Sigmoid colon (tissue), 7 donors: ENCODE results near the gene HPGDS. TPM values are rescaled to one million over a fixed set of nuclear protein-coding genes. Genes with fewer than 3 reads are reported as not detected.
"Not testable (repeated sequence)": the region's sequence is repeated elsewhere in the genome, so short reads cannot be mapped to it uniquely, and the experiment has no call there.

Source experiments
- DNase-seq: peaks from one replicate; pipeline ENCODE4 v3.0.0-alpha.2; 2019
- H3K27ac ChIP-seq, 4 donors: fragments of 200-600 bp; sonication (generic); one replicate each; pipeline ENCODE4 v1.5.1; 2016 to 2019; ENCODE audit warnings: mild to moderate bottlenecking in 1 of 4
- H3K27me3 ChIP-seq, 3 donors: fragments of 200-600 bp; sonication (generic); one replicate each; pipeline ENCODE4 v1.5.1; 2019; ENCODE audit warnings: mild to moderate bottlenecking in 1 of 3
- H3K36me3 ChIP-seq, 4 donors: fragments of 200-600 bp; sonication (generic); one replicate each; pipeline ENCODE4 v1.5.1; 2016 to 2019
- H3K4me1 ChIP-seq, 4 donors: fragments of 200-600 bp; sonication (generic); one replicate each; pipeline ENCODE4 v1.5.1; 2017 to 2019
- H3K4me3 ChIP-seq, 4 donors: fragments of 200-600 bp; sonication (generic); one replicate each; pipeline ENCODE4 v1.5.1; 2017 to 2019; ENCODE audit warnings: mild to moderate bottlenecking in 2 of 4, moderate library complexity in 1 of 4
- H3K9me3 ChIP-seq, 4 donors: fragments of 200-600 bp in 3 of 4; sonication (generic) in 3 of 4; one replicate each; pipeline versions ENCODE4 v1.5.1 to v1.6.1; 2013 to 2019
- EP300 ChIP-seq, 4 donors: sonication (generic); formaldehyde crosslinking; IDR thresholded peaks; one replicate each; pipeline ENCODE4 v1.6.1; 2017; ENCODE audit warnings: antibody characterized with exemption in 4 of 4
- POLR2A ChIP-seq, 2 donors: fragments of 450-650 bp; IDR thresholded peaks; one replicate each; pipeline ENCODE4 v1.6.1; 2016; ENCODE audit warnings: antibody characterized with exemption in 2 of 2, mild to moderate bottlenecking in 2 of 2, moderate library complexity in 2 of 2
- POLR2AphosphoS5 ChIP-seq, 4 donors: sonication (generic); formaldehyde crosslinking; IDR thresholded peaks; one replicate each; pipeline ENCODE4 v1.6.1; 2017; ENCODE audit warnings: antibody characterized with exemption in 4 of 4
- WGBS, 2 donors: extraction: QIAGEN DNeasy Blood & Tissue Kit; methylation state at CpG; one replicate each; pipeline ENCODE4 v1.1.7; 2013; 5-methylcytosine and 5-hydroxymethylcytosine counted together
- intact Hi-C: fragments of 100-400 bp; cut with DNase I; formaldehyde crosslinking; loops from one replicate; pipeline ENCODE4 v1.15.1; 2023
- polyA plus RNA-seq, 3 donors: library from polyadenylated mRNA; stranded (reverse); fragments of 200-250 nt; gene quantifications; one replicate each; pipeline ENCODE4 v1.2.3, GENCODE V29; 2013
- total RNA-seq, 4 donors: library from RNA; depleted of rRNA; stranded (reverse); fragments of >200 nt; gene quantifications; one replicate each; pipeline ENCODE4 v1.1.0, GENCODE V29; 2016
- TF ChIP-seq, protein P1 (sequence below), 4 experiments: fragments of 450-650 bp in 3 of 4; fragments of 200-600 bp in 1 of 4; IDR thresholded peaks; one replicate each; pipeline ENCODE4 v1.5.1; 2016 to 2019; ENCODE audit warnings: antibody characterized with exemption in 4 of 4, mild to moderate bottlenecking in 3 of 4, moderate library complexity in 2 of 4
- donor health status: healthy with polysubstance abuse.
- donor health status: Bipolar disorder and iron deficiency.
- donor health status: healthy.

Gene HPGDS
- total RNA-seq (1 to 10 TPM in 3 of 4 donors, under 1 TPM in 1; 0.54 to 2.2 (median 1.7) TPM), polyA plus RNA-seq (1 to 10 TPM; 1.0 to 3.7 (median 3.6) TPM)

DNA sequence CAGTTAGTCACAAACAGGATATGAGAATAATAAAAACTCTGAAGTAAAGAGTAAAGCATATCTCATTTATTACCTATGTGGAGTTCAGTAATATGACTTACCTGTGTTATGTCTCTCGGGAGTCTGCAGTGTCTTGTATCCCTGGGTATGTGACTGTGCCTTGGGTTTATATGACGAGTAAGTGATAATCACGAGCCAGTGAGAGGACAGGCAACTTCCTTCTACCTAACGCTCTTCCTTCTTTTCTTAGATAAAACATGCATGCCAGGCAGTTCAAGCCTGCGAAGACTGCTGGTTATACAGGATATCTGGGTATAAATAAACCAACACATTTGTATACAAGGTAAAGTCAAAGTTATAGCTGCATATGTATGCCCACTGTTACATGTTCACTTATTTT is at the start of gene HPGDS:
Gene HPGDS, minus strand, starts transcription at position 143 of the 400 bp plus-strand sequence. CDS start 8,207 bp downstream, outside the sequence.
- Histone ChIP-seq H3K4me3 (no peak within 1 kb of the TSS), H3K4me1 (no peaks in the 10 kb centered on the region), H3K27ac (no peak within 1 kb of the TSS), H3K27me3 (no peaks in the 10 kb centered on the region), H3K36me3 (no peaks in the 10 kb centered on the region), H3K9me3 (no peaks in the 10 kb centered on the region)
- TF ChIP-seq, protein P1, sequence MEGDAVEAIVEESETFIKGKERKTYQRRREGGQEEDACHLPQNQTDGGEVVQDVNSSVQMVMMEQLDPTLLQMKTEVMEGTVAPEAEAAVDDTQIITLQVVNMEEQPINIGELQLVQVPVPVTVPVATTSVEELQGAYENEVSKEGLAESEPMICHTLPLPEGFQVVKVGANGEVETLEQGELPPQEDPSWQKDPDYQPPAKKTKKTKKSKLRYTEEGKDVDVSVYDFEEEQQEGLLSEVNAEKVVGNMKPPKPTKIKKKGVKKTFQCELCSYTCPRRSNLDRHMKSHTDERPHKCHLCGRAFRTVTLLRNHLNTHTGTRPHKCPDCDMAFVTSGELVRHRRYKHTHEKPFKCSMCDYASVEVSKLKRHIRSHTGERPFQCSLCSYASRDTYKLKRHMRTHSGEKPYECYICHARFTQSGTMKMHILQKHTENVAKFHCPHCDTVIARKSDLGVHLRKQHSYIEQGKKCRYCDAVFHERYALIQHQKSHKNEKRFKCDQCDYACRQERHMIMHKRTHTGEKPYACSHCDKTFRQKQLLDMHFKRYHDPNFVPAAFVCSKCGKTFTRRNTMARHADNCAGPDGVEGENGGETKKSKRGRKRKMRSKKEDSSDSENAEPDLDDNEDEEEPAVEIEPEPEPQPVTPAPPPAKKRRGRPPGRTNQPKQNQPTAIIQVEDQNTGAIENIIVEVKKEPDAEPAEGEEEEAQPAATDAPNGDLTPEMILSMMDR (IDR thresholded peaks at IDR 0.05), result no peak
- no peak for TF ChIP-seq EP300 (IDR thresholded peaks at IDR 0.05)
- TF ChIP-seq POLR2AphosphoS5 (IDR thresholded peaks at IDR 0.05), result peak in 1 of 4 donors; percentile 33
- no peak for TF ChIP-seq POLR2A (IDR thresholded peaks at IDR 0.05)
- intact Hi-C loops, result no loop called here
- WGBS, 2 donors, result 52 to 76% methylated on average over 5 of the region's 5 CpGs
- no peak for DNase-seq

DNA sequence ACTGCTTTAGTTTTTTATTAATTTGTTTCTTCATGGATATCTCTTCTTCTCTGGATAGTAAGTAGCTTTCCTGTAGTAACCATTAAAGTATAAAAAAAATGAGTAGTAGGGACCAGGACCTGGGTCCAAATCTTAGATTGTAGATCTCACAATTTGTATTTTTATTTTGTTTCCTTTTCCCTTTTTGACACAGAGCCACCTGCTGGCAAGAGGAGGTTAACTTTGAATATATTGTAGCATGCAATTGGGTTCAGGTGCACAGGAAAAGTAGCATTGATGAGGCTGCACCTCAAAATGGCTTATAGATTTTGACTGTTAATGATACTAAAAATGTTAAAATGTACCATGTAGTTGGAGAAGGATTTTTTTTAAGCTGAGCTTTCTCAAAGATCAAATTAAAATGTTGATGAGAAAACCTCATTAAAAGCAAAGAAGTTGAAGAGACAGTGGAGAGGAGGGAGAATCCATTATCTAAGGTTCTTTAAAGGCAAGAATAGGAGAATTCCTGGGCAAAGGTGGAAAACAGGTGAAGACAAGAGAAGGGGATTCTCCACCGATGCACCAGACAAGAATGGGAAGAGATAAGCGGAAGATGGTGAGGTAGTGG is 48.3 kb upstream of the HPGDS start:
- Histone ChIP-seq H3K36me3 (no peaks in the 10 kb centered on the region), H3K27ac (no peak overlapping the region), H3K27me3 (no peaks in the 10 kb centered on the region), H3K9me3 (no peaks in the 10 kb centered on the region), H3K4me3 (no peak overlapping the region), H3K4me1 (no peaks in the 10 kb centered on the region)
- no peak for DNase-seq
- WGBS, 2 donors, result 92 to 95% methylated on average over 2 of the region's 2 CpGs
- intact Hi-C loops, result no loop called here
- TF ChIP-seq, protein P1 (IDR thresholded peaks at IDR 0.05), result peak in 3 of 4 experiments; percentile 10 to 23 (median 10)
- TF ChIP-seq POLR2AphosphoS5 (IDR thresholded peaks at IDR 0.05), result no peak

DNA sequence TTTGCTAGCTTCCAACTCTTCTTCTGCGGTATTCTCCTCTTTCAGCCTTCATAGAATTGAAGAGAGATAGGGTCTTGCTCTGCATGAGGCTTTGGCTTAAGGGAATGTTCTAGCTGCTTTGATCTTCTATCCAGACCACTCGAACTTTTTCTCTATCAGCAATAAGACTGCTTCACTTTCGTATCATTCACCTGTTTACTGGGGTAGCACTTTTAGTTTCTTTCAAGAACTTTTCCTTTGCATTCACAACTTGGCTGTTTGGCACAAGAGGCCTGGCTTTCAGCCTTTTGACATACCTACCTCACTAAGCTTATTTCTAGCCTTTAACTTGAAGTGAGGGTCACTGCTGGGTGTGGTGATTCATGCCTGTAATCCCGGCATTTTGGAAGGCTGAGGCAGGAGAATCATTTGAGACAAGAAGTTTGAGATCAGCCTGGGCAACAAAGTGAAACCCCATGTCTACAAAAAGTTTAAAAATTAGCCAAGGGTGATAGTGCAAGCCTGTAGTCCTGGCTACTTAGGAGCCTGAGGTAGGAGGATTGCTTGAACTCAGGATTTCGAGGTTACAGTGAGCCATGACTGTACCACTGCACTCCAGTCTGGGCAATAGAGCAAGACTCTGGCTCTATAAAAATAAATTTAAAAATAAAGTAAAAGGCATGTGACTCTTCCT is 47.1 kb upstream of the HPGDS start:
- DNase-seq, result no peak
- no peaks in the 10 kb centered on the region for H3K27me3 ChIP-seq
- TF ChIP-seq POLR2AphosphoS5 (IDR thresholded peaks at IDR 0.05), result no peak
- TF ChIP-seq EP300 (IDR thresholded peaks at IDR 0.05), result no peak
- TF ChIP-seq POLR2A (IDR thresholded peaks at IDR 0.05), result no peak
- TF ChIP-seq, protein P1 (IDR thresholded peaks at IDR 0.05), result no peak
- intact Hi-C loops, result no loop called here
- WGBS, 2 donors, result 85 to 91% methylated on average over 5 of the region's 5 CpGs
- no peaks in the 10 kb centered on the region for H3K36me3 ChIP-seq
- H3K4me1 ChIP-seq, result no peaks in the 10 kb centered on the region
- H3K4me3 ChIP-seq, result no peak overlapping the region
- H3K27ac ChIP-seq, result no peak overlapping the region
- no peaks in the 10 kb centered on the region for H3K9me3 ChIP-seq

DNA sequence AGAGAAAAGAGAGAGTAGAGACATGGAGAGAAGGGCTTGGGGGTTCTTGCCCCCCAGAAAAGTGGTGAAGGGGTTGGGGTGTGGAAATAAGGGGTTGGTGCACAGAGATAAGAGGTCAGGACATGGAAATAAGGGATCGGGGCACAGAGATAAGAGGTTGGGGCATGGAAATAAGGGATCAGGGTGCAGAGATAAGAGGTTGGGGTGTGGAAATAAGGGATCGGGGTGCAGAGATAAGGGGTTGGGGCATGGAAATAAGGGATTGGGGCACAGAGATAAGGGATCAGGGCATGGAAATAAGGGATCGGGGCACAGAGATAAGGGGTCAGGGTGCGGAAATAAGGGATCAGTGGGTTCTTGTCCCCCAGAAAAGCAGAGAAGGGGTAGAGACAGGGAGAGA is 45.3 kb upstream of the HPGDS start:
- H3K4me1 ChIP-seq, intact Hi-C loops: not testable (repeated sequence)
- 59 to 63% methylated on average over 4 of the region's 4 CpGs for WGBS, 2 donors

DNA sequence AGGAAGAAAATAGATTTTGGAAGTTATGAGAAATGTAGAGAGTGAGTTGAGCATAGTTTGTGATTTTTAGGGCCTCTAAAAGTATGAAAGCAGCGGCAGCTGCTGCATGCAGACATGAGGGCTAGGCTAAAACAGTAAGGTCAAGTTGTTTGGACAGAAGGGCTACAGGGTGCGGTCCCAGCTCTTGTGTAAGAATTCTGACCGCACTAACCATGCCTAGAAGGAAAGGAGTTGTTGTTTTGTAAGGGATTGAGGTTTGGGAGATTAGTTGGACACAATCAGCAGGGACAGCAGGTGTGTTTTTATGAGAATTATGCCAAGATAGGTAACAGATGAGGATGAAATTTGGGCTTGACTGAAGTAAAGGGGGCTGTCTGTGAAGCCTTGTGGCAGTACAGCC is 42.8 kb upstream of the HPGDS start:
- H3K4me1 ChIP-seq, H3K27me3 ChIP-seq, H3K4me3 ChIP-seq, intact Hi-C loops, H3K9me3 ChIP-seq, H3K27ac ChIP-seq, H3K36me3 ChIP-seq, DNase-seq: not testable (repeated sequence)
- 80 to 92% methylated on average over 3 of the region's 3 CpGs for WGBS, 2 donors

More for the DNA sequence above, 45.3 kb upstream of the HPGDS start:
- H3K27me3 ChIP-seq, H3K9me3 ChIP-seq, H3K4me3 ChIP-seq, H3K36me3 ChIP-seq, DNase-seq, H3K27ac ChIP-seq: not testable (repeated sequence)

DNA sequence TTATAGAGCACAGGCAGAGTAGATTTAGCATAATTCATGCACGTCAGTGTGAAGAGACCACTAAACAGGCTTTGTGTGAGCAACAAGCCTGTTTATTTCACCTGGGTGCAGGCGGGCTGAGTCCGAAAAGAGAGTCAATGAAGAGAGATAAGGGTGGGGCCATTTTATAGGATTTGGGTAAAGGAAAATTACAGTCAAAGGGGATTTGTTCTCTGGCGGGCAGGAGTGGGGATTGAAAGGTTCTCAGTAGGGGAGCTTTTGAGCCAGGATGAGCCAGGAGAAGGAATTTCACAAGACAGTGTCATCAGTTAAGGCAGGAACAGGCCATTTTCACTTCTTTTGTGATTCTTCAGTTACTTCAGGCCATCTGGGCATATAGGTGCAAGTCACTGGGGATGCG is 40.3 kb upstream of the HPGDS start:
- DNase-seq, H3K36me3 ChIP-seq, H3K4me3 ChIP-seq, H3K27ac ChIP-seq, H3K4me1 ChIP-seq, H3K9me3 ChIP-seq, H3K27me3 ChIP-seq, intact Hi-C loops: not testable (repeated sequence)
- WGBS, 2 donors, result 73 to 78% methylated on average over 5 of the region's 5 CpGs
